ENCODE measurements around the gene ARPP21.

The ARPP21 gene

DNA sequence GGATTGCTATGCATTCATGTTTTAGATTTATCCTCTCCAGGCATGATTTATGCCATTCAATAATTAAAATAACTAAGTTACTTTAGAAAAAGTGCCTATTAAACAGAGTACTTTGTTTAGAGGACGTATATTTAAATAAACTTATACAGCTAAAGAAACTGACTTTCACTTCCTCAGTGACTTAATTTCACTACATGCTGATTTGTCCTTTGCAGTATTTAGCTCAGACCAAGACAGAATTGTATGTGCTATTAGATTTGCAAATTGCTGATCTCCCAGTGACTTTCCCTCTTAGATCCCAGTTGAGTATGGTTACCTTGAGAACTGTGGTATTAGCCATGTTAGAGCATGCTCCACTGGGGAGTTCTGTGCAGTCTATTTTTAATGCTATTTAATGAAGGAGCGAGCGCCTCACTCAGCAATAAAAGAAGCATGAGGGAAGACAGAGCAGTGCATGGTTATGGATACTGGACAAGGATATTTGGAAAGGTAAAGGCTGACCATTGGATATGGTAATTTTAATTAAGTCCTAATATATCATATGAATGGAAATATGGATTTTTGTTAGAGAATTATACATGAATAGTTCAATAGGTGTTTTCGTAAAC is 2.7 kb downstream of the ARPP21 start:
- no peak for DNase-seq (ENCODE audit: low read depth)

DNA sequence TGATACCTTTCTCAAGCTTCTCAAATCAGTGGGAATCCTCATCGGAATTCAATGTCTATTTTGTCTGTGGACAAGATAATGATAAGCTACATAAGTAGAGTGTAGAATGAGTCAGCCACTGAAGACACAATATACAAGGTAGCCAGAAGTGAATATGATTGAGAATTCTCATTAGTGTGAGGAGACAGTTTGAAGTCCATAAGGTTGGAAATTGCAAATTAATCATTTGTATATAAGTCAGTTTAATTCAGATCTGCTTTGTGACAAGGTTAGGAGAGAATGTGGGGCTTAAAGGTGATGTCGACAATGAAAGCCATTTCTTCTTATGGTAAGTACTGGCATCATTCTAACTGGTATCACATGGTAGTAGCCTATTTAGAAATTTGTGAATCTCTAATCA is 4.2 kb downstream of the ARPP21 start:
- no peak for DNase-seq (ENCODE audit: low read depth)

- DNase-seq (ENCODE audit: low read depth), result no peak
These were observed 5.1 kb downstream of the ARPP21 start for GRCh38 chr3:35644451-35644850.

DNA sequence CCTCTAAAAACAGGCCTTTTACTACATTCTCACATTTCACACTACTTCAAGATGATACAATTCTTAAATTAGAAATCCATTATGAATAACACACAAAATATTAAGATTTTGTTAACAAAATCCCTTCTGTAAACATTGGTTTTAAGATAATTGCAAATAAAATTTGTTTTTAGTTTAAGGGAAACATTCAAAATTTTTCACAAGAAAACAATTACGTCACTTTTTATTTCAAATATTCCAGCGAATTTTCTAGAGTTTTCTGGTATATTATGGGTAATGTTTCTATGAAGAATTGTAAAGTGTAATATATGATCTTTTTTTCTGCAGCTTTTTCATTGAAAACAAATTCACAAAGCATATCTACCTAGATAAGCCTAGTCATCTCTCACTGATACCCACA is 5.9 kb downstream of the ARPP21 start:
- no peak for DNase-seq (ENCODE audit: low read depth)

DNA sequence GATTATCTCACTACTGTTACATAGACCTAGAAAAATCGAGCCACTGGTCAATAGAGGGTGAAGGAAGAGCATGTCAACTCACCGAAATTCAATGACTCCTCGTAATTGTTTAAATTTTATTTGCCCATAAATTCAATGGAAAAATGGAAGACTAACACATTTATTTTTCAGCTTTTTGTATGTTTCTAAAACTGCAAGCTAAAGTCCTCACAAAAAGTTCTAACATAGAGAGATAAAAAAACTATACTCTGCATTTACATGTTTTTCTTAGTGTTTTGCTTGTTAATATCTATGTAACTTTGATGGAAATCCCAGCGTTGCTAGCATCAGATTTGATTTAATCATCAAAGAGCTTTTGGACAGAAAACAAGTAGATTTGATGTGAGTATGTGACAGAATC is 6.8 kb downstream of the ARPP21 start:
- DNase-seq (ENCODE audit: low read depth), result no peak

DNA sequence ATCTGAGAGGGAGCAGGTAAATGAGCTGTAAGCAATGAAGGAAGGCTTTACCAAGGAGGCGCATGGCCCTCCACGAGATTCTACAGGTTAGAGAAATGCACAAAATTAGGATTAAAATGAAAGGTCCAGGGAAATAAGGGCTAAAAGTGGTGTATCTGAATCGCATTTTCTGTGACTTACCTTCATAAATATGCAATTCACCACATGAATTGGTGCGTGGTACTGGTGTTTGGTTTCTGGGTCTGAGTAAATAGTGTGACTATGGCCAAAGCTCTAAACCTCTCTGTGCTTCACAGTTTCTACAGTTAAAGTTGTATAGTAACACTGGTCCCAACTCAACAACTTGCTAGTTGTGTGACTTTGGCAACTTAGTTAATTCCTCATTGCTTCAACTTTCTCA is 8.1 kb downstream of the ARPP21 start:
- DNase-seq (ENCODE audit: low read depth), result no peak

DNA sequence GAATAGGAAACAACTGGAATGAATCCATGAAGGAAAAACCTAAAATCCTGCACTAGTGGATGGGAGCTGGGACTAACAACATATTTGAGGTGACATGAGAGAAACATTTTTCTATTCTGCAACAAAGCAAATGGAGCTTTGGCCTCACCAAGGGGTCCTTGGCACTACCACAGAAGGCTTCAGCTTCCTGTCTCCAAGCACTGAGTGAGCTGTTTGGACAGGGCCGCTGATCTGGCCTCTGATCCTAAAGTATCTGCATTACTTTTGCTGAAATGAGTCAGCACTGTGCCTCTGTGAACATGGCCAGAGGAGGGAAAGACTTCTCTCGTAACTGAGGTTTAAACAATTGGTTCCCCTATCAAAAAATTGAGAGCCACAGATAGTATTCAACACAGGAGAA is 9.0 kb downstream of the ARPP21 start:
- no peak for DNase-seq (ENCODE audit: low read depth)

DNA sequence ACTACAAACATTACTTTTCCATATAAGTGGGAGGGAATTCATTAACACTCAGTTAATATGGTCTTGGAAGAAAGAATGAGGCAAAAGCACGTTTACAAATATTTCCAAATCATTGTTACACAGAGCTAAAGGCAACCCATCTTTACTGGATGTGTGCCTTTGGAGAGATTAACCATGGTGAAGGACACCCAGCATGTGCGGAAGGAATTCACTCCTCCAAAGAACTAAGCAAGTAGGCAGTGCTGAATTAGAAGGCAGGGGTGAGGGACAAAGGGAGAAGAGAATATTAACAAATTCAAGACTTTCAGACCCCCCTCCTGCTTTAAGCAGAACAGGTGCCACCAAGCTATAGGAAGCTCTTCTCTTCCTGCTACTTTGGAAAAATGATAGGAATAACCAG is 10.1 kb downstream of the ARPP21 start:
- no peak for DNase-seq (ENCODE audit: low read depth)

GRCh38 chr3:35651426-35651825 is 12.1 kb downstream of the ARPP21 start:
- no peak for DNase-seq (ENCODE audit: low read depth)

- no peak for DNase-seq (ENCODE audit: low read depth)
These were observed 12.5 kb downstream of the ARPP21 start for GRCh38 chr3:35651851-35652250.

- DNase-seq (ENCODE audit: low read depth), result no peak
These were observed 14.0 kb downstream of the ARPP21 start for GRCh38 chr3:35653347-35653746.

DNA sequence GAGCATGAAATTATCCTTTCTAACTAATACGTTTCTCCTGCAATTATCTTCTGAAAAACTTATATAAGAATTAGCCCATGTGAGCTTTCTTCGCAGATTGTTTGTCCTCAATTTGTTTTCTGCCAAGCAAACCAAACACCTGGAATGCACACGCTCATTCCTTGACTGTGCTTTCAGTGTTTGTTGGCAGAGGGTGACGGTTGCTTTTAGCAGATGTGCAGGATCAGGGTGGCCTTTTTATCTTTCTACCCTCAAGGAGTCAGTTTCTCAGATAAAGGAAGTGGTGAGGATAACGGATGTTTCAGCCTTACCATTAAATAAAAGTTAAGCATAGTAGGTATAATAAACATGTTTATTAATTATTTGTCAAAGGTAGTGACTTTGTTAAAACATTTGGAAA is 15.2 kb downstream of the ARPP21 start:
- DNase-seq (ENCODE audit: low read depth), result no peak

DNA sequence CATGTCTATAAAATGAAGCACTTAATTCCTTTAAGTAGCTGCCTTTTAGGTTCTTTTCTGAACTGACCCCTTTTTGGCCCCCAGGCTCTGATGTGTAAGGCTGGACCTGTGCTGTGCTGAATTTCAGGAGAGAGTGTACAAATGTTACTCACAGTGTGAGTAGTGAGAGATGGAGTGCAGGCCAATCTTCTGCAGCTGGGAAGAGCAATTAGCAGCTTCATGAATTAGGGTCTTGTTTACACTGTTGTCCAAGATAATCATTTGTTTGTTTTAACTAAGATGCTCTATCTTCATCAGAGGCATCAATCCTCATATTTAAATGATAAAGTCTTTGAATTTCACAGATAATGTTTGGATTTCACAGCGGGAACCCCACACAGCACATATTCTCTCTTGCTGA is 19.4 kb downstream of the ARPP21 start:
- DNase-seq (ENCODE audit: low read depth), result no peak

DNA sequence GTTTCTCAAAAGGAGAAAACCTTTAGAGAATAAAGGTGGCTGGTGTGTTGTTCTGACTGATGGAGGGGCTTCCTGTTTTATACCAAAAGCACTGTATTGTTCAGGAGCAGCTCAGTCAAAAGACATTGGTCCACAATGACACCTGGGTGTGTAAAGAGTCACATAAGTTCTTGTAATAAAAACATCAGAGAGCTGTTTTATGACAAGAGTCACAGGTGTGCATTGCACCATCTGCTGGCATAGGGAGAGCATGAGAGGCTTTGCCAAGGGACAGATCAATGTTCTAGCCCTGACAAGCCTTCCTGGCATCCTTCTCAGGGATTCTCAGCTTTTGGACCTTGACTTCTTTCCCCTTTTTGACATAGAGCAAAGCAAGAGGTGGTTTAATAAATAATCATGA is 20.4 kb downstream of the ARPP21 start:
- DNase-seq (ENCODE audit: low read depth), result no peak

GRCh38 chr3:35663471-35663870 is 24.1 kb downstream of the ARPP21 start:
- DNase-seq (ENCODE audit: low read depth), result no peak

DNA sequence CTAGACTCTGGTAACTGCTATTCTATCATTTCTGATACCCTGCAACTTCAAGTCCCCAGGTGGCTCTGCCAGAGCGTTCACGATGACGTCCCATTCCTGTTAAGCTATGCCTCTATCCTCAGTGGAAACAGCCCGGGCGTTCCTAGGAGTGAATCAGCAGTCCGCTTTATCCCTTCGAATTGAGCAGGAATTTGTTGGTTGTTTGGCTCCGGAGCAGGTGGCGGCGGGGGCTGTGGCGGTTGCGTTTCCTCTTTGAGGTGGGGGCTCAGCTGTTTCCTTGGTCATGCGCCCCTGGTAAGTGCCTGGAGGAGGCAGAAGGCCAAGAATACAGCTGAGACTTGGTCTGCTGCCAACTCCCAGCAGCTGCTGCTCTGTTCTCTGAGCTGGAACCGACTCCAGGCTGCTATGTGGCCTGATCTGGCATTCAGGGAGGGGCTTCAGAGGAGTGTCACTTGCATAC is 25.2 kb downstream of the ARPP21 start:
- no peak for DNase-seq (ENCODE audit: low read depth)

GRCh38 chr3:35665390-35666055 is 26.2 kb downstream of the ARPP21 start:
- DNase-seq (ENCODE audit: low read depth), result no peak

DNA sequence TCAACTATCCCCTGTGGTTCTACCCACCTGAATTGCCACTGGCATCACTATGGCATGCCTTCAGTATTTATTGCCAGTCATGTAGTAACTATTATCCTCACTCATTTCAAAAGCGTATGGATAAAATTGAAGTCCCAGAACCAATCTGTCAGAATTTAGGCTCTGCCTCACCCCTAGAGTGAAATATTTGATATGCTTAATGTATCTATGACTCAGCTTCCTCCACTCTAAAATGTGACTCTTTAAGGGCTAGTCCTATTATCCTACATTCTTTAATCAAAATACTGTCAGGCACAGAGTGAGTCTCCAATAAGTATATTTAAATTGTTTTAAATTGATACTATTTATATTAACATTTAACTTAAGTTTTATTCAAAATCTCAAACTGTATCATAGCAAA is 27.6 kb downstream of the ARPP21 start:
- no peak for DNase-seq (ENCODE audit: low read depth)

DNA sequence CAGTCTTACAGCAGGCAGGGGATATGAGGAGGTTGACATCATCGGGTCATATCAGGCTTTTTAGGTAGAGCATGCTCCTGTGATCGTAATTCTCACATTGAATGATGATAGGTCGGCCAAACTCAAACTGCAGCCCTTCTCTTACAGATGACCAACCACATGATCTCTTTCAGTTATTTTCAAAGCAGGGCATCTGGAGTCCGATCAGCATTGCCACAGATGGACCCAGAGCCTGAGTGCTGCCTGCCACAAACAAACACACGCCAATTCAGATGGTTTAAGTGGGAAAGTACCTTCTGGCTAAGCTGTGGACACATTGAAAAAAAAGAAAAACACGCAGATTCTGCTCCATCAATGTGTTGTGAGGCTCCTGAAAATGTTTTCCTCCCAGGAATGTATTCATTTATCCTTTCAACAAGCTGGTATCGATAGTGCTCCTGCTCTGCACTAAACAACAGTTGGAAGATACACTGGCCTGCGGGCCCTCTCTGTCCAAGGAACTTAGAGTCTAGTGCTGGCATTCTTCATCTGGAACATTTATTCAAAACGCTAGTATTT is 31.2 kb downstream of the ARPP21 start:
- DNase-seq (ENCODE audit: low read depth), result no peak

DNA sequence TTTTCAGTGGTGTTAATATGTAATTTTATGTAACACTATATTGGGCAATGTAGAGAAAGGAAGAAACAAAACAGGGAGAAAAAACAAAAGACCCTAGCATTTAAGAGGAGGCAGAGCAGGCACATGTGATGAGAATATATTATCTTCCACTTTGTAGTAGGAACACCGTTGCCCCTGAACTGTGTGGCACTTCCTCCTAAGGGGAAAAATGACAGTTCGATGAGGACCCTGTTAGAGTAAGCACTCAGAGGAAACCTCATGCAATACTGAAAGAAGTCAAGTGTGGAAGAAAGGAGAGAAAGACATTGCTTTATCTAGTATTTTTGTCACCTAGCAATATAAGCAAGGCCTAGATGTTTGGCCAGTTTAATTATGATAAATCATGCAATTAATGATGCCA is 32.2 kb downstream of the ARPP21 start:
- DNase-seq (ENCODE audit: low read depth), result no peak

GRCh38 chr3:35673017-35673416 is 33.7 kb downstream of the ARPP21 start:
- DNase-seq (ENCODE audit: low read depth), result no peak

DNA sequence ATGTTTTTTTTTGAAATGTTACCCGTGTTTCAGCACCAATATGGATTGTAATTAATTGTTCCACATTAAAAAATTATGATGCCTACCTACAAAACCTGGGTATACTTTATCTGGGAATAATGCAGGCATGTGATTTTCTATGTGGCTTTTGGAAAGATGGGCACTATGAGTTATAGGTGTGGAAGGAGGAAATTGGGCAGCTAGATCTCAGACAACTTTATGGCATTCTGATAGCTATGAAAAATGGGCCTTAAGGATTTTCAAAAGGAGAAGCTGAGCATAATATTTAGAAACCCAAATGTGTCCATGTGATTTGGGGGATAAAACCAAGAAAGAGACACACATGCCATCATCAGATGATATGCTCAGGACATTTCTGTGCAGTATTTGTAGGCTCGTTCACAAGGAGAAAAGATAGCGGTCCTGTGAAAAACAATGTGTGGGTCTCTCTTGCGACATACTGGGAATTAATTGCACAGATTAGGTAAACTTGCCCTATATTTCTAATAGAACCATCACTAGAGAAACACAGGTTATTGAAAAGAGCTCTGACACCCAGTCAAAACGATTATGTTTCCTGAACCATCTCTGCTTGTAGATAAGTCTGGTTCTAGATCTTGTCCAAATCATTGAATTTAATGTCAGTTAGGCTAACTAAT is 35.3 kb downstream of the ARPP21 start:
- no peak for DNase-seq (ENCODE audit: low read depth)

- no peak for DNase-seq (ENCODE audit: low read depth)
These were observed 35.9 kb downstream of the ARPP21 start for GRCh38 chr3:35675206-35675605.

Data from CMK (cell line).